OCI-LY1 (cell line): ENCODE results near the gene IL11.

Experiments used
- EZH2 ChIP-seq: fragments of 200-600 bp; sonication (generic), shearing (Covaris generic); IDR thresholded peaks from 2 replicates; pipeline ENCODE4 v1.8.0; 2017; ENCODE audit warnings: borderline replicate concordance, mixed run types, mild to moderate bottlenecking, antibody characterized with exemption, low read length, moderate library complexity, mixed read lengths
- TF ChIP-seq, protein P1 (sequence below): fragments of 200-600 bp; sonication (generic), shearing (Covaris generic); IDR thresholded peaks from 2 replicates; pipeline ENCODE4 v1.5.1; 2017; ENCODE audit warnings: mild to moderate bottlenecking, antibody characterized with exemption, low read length, moderate library complexity, mixed read lengths

DNA sequence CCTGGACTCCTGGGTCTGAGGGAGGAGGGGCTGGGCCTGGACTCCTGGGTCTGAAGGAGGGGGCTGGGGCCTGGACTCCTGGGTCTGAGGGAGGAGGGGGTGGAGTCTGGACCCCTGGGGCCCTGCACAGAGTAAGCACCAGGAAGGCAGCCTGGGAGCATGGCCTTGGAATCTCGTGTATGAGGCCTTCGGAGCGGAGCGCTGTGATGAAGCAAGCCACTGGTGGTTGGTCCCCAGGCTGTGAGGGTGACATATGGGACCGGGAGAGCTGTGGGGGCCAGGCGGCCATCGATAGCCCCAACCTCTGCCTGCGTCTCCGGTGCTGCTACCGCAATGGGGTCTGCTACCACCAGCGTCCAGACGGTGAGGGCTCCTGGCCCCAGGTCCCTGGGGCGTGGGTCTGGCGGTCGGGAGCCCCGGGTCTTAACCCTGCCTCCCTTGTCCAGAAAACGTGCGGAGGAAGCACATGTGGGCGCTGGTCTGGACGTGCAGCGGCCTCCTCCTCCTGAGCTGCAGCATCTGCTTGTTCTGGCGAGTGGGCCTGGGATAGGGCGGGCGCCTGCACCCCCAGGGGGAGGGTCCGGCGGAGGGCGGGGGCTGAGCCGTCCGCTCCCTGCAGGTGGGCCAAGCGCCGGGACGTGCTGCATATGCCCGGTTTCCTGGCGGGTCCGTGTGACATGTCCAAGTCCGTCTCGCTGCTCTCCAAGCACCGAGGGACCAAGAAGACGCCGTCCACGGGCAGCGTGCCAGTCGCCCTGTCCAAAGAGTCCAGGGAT, 7.3 kb upstream of the IL11 start:
- TF ChIP-seq, protein P1, sequence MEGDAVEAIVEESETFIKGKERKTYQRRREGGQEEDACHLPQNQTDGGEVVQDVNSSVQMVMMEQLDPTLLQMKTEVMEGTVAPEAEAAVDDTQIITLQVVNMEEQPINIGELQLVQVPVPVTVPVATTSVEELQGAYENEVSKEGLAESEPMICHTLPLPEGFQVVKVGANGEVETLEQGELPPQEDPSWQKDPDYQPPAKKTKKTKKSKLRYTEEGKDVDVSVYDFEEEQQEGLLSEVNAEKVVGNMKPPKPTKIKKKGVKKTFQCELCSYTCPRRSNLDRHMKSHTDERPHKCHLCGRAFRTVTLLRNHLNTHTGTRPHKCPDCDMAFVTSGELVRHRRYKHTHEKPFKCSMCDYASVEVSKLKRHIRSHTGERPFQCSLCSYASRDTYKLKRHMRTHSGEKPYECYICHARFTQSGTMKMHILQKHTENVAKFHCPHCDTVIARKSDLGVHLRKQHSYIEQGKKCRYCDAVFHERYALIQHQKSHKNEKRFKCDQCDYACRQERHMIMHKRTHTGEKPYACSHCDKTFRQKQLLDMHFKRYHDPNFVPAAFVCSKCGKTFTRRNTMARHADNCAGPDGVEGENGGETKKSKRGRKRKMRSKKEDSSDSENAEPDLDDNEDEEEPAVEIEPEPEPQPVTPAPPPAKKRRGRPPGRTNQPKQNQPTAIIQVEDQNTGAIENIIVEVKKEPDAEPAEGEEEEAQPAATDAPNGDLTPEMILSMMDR: no peak
- no peak for TF ChIP-seq EZH2
